ENCODE measurements around the gene MRPL40. TPM values are rescaled to one million over a fixed set of nuclear protein-coding genes. Genes with fewer than 3 reads are reported as not detected.

Gene MRPL40
- total RNA-seq, 2 donors from 2014 or later: 28.6 to 54.3 TPM

DNA sequence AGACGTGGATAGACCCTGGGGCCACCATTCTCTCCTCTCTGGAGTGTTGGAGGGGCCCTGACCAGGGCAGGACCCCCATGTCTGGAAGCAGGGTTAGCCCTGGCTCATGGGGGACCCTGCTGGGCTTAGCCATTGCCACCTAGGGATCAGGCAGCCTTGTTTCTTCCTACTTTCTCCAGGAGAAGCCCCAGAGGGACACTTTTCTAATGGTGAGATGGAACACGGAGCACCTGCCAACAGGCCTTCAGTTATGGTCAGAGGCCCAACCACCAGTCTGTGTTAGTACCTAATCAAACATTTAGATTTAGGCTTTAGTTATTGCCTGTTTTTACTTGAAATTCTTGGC, 17.1 kb downstream of the MRPL40 start:
- H3K36me3 ChIP-seq: no peaks in the 10 kb centered on the region
- intact Hi-C loops (cut with DNase I): loop anchor here (10.0 kb wide), 1 partner anchor 155 kb away; the partner anchor contains the start of gene CLTCL1

DNA sequence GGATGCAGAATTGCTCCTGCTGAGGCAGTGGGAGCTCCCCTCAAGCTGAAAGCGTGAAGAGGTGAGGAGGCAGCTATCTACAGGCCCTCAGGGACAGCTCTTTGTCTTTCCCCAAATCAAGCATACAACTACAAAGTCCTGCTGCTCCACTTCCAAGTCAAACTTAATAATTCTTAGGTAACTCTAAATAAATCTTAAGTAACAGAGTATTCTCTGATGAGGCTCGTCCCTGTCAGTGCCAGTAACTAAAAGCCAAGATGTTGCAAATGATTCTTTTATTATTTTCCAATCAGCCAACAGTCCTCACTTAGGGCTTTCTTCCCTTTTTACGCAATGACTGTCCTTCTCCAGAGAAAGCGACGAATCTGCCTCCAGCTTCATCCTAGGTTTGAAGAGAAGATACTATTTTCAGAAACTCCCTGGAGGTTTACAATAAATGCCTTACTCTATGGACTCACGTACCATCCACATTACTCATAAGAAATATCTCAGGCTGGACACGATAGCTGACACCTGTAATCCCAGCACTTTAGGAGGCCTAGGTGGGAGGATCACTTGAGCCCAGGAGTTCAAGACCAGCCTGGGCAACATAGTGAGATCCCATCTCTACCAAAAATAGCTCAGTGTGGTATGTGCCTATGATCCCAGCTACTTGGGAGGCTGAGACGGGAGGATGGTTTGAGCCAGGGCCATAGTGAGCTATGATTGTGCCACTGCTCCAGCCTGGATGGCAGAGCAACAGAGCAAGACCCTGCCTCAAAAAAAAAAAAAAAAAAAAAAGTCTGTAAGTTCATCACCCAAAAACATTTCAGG, 18.2 kb downstream of the MRPL40 start:
- Histone ChIP-seq H3K4me1 (replicated peaks) (peaks cover 3% of the 10 kb centered on the region), H3K27ac (no peak overlapping the region), H3K36me3 (peaks cover 2 to 5% of the 10 kb centered on the region in 2 donors), H3K4me3 (no peak overlapping the region), H3K9me3 (no peaks in the 10 kb centered on the region), H3K27me3 (replicated peaks; ENCODE audit: insufficient read depth) (no peaks in the 10 kb centered on the region)
- no peak for DNase-seq (ENCODE audit: low spot score)
- WGBS: 68% methylated on average over 8 of the region's 8 CpGs
- TF ChIP-seq, protein P1, sequence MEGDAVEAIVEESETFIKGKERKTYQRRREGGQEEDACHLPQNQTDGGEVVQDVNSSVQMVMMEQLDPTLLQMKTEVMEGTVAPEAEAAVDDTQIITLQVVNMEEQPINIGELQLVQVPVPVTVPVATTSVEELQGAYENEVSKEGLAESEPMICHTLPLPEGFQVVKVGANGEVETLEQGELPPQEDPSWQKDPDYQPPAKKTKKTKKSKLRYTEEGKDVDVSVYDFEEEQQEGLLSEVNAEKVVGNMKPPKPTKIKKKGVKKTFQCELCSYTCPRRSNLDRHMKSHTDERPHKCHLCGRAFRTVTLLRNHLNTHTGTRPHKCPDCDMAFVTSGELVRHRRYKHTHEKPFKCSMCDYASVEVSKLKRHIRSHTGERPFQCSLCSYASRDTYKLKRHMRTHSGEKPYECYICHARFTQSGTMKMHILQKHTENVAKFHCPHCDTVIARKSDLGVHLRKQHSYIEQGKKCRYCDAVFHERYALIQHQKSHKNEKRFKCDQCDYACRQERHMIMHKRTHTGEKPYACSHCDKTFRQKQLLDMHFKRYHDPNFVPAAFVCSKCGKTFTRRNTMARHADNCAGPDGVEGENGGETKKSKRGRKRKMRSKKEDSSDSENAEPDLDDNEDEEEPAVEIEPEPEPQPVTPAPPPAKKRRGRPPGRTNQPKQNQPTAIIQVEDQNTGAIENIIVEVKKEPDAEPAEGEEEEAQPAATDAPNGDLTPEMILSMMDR (IDR thresholded peaks at IDR 0.05): no peak
- TF ChIP-seq POLR2A (IDR thresholded peaks at IDR 0.05) (no peak), POLR2AphosphoS5 (IDR thresholded peaks at IDR 0.05) (no peak)
- intact Hi-C loops (cut with DNase I): no loop called here

More for the DNA sequence above, 17.1 kb downstream of the MRPL40 start:
- Histone ChIP-seq H3K9me3 (no peaks in the 10 kb centered on the region), H3K27me3 (replicated peaks; ENCODE audit: insufficient read depth) (no peaks in the 10 kb centered on the region), H3K27ac (no peak overlapping the region), H3K4me1 (replicated peaks) (peaks cover 3% of the 10 kb centered on the region), H3K4me3 (no peak overlapping the region)
- DNase-seq (ENCODE audit: low spot score): no peak
- TF ChIP-seq, protein P1 (IDR thresholded peaks at IDR 0.05): no peak
- no peak for TF ChIP-seq POLR2A (IDR thresholded peaks at IDR 0.05)
- WGBS: 84% methylated on average over 2 of the region's 2 CpGs

DNA sequence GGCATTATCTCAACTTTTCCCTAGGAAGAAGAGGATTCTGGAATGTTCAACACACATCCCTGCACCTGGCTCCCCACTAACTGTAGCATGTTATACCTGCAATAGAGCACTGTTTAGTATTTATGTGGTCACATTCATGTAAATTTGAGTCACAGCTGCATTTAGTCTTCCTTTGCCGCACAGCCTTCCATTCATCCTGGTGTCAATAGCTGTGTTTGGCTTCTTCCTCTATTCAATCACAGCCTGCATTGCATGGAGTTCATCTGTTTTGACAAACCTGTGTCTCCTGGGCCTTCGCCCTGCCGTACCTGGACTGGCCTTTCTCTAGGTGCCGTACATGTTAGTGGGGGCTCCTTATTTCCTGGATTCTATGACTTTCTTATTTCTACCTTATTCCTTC, 19.2 kb downstream of the MRPL40 start:
- Histone ChIP-seq H3K27me3 (replicated peaks; ENCODE audit: insufficient read depth) (no peaks in the 10 kb centered on the region), H3K4me1 (replicated peaks) (no peaks in the 10 kb centered on the region), H3K9me3 (no peaks in the 10 kb centered on the region), H3K4me3 (no peak overlapping the region), H3K36me3 (peaks cover 6 to 12% of the 10 kb centered on the region in 2 donors), H3K27ac (no peak overlapping the region)
- WGBS: 98% methylated on average over 4 of the region's 4 CpGs
- intact Hi-C loops (cut with DNase I): no loop called here
- no peak for DNase-seq (ENCODE audit: low spot score)
- TF ChIP-seq POLR2AphosphoS5 (IDR thresholded peaks at IDR 0.05): no peak
- no peak for TF ChIP-seq POLR2A (IDR thresholded peaks at IDR 0.05)
- TF ChIP-seq, protein P1 (IDR thresholded peaks at IDR 0.05): no peak

DNA sequence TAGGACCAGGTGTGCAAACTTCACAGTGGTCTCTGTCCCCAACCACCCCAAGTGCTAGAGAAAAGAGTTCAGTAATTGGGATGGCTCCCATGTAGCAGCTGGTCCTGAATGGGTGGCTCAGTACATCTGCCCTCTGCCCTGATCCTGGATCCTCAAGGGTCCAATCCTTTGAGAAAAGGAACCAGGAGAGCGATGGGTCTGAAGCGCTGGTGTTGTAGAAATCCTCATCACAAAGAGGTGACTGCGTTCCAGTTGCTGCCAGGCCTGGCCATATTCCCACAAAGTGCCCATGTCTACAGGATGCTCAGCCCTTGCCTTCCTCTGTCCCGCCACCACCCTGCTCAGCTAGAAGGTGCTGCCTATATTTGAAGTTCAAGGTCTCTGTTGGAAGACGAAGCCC, 21.4 kb downstream of the MRPL40 start:
- TF ChIP-seq POLR2A (IDR thresholded peaks at IDR 0.05) (no peak), POLR2AphosphoS5 (IDR thresholded peaks at IDR 0.05) (no peak)
- TF ChIP-seq, protein P1 (IDR thresholded peaks at IDR 0.05): no peak
- H3K4me1 ChIP-seq (replicated peaks): no peaks in the 10 kb centered on the region
- peaks cover 8 to 14% of the 10 kb centered on the region in 2 donors for H3K36me3 ChIP-seq
- no peaks in the 10 kb centered on the region for H3K9me3 ChIP-seq
- H3K27ac ChIP-seq: no peak overlapping the region
- intact Hi-C loops (cut with DNase I): no loop called here
- no peaks in the 10 kb centered on the region for H3K27me3 ChIP-seq (replicated peaks; ENCODE audit: insufficient read depth)
- no peak overlapping the region for H3K4me3 ChIP-seq
- no peak for DNase-seq (ENCODE audit: low spot score)
- WGBS: 93% methylated on average over 5 of the region's 5 CpGs

DNA sequence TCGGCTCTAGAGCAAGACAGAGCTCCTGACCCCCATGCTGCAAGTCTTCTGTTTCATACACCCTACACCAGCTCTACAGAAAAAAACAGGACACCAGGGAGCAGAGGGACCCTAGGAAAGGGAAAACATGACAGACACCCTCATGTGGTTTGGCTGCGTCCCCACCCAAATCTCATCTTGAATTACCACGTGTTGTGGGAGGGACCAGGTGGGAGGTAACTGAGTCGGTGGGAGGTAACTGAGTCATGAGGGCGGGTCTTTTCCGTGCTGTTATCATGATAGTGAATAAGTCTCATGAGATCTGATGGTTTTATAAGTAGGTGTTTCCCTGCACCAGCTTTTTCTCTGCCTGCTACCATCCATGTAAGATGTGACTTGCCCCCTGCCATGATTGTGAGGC, 21.8 kb downstream of the MRPL40 start:
- Histone ChIP-seq H3K4me1 (replicated peaks) (no peaks in the 10 kb centered on the region), H3K27ac (no peak overlapping the region), H3K4me3 (no peak overlapping the region), H3K36me3 (peaks cover 8 to 14% of the 10 kb centered on the region in 2 donors), H3K27me3 (replicated peaks; ENCODE audit: insufficient read depth) (no peaks in the 10 kb centered on the region), H3K9me3 (no peaks in the 10 kb centered on the region)
- DNase-seq (ENCODE audit: low spot score): no peak
- intact Hi-C loops (cut with DNase I): no loop called here
- TF ChIP-seq POLR2AphosphoS5 (IDR thresholded peaks at IDR 0.05): no peak
- TF ChIP-seq, protein P1 (IDR thresholded peaks at IDR 0.05): no peak
- no peak for TF ChIP-seq POLR2A (IDR thresholded peaks at IDR 0.05)
- 81% methylated on average over 6 of the region's 6 CpGs for WGBS

Data from prostate gland (tissue), 2 donors.